HG03457 (cell line): ENCODE results near the gene APOB.

Experiments
- ATAC-seq: cut with Tn5 transposase; IDR thresholded peaks from one replicate; pipeline ENCODE4 v1.9.1; 2021; ENCODE audit warnings: moderate number of reproducible peaks; ENCODE audit not compliant: unreplicated experiment

Gene APOB

GRCh38 chr2:21006423-21007128 is 37.3 kb downstream of the APOB start:
- ATAC-seq, result no peak

- ATAC-seq, result no peak
Observed at GRCh38 chr2:21005700-21006422, 38.0 kb downstream of the APOB start.

GRCh38 chr2:21005111-21005699 is 38.7 kb downstream of the APOB start:
- no peak for ATAC-seq

GRCh38 chr2:21004181-21004572 is 39.7 kb downstream of the APOB start:
- no peak for ATAC-seq

GRCh38 chr2:21003572-21004180 is 40.2 kb downstream of the APOB start:
- ATAC-seq, result no peak

- no peak for ATAC-seq
Observed at GRCh38 chr2:21002814-21003192, 41.1 kb downstream of the APOB start.

GRCh38 chr2:21001988-21002813 is 41.7 kb downstream of the APOB start:
- no peak for ATAC-seq

- ATAC-seq, result no peak
Observed at GRCh38 chr2:21001225-21001946, 42.5 kb downstream of the APOB start.

- ATAC-seq, result no peak
Observed at GRCh38 chr2:20999906-21000645, 43.8 kb downstream of the APOB start.

GRCh38 chr2:20998972-20999905 is 44.6 kb downstream of the APOB start:
- ATAC-seq, result no peak

- no peak for ATAC-seq
Observed at GRCh38 chr2:20997953-20998722, 45.7 kb downstream of the APOB start.

GRCh38 chr2:20994130-20994529 is 49.7 kb downstream of the APOB start:
- ATAC-seq, result no peak

- ATAC-seq, result no peak
Observed at GRCh38 chr2:20992201-20992711, 51.6 kb downstream of the APOB start.

- no peak for ATAC-seq
Observed at GRCh38 chr2:20990442-20991430, 53.1 kb downstream of the APOB start.

- no peak for ATAC-seq
Observed at GRCh38 chr2:20989404-20989803, 54.5 kb downstream of the APOB start.

GRCh38 chr2:20988905-20989304 is 55.0 kb downstream of the APOB start:
- no peak for ATAC-seq
